Esophagus squamous epithelium (tissue), 5 donors: ENCODE results near the gene RGS6. TPM values are rescaled to one million over a fixed set of nuclear protein-coding genes. Genes with fewer than 3 reads are reported as not detected.

Experiments used
- DNase-seq: peaks from one replicate; lab custom pipeline; 2025; lab: John Stamatoyannopoulos, UW
- H3K27ac ChIP-seq, 4 donors: fragments of 200-600 bp; sonication (generic); one replicate each; pipeline ENCODE4 v1.5.1; 2016 to 2019; ENCODE audit warnings: mild to moderate bottlenecking in 1 of 4
- H3K27me3 ChIP-seq, 4 donors: fragments of 200-600 bp; sonication (generic); 1 replicate in 3 of 4; 2 replicates in 1 of 4; pipeline versions ENCODE4 v1.5.1 to v1.6.0; 2017 to 2021; ENCODE audit warnings: antibody characterized with exemption in 1 of 4
- H3K36me3 ChIP-seq, 3 donors: fragments of 200-600 bp; sonication (generic); one replicate each; pipeline ENCODE4 v1.5.1; 2016 to 2019
- H3K4me1 ChIP-seq, 3 donors: fragments of 200-600 bp; sonication (generic); one replicate each; pipeline ENCODE4 v1.5.1; 2017 to 2019
- H3K4me3 ChIP-seq, 4 donors: fragments of 200-600 bp; sonication (generic); 1 replicate in 3 of 4; 2 replicates in 1 of 4; pipeline ENCODE4 v1.5.1; 2016 to 2019; ENCODE audit warnings: mild to moderate bottlenecking in 2 of 4, moderate library complexity in 1 of 4
- H3K9me3 ChIP-seq, 3 donors: fragments of 200-600 bp; sonication (generic); one replicate each; pipeline ENCODE4 v1.5.1; 2016 to 2019
- POLR2A ChIP-seq, 4 donors: fragments of 450-650 bp; IDR thresholded peaks; one replicate each; pipeline ENCODE4 v1.6.1; 2017; ENCODE audit warnings: antibody characterized with exemption in 4 of 4, mild to moderate bottlenecking in 4 of 4, moderate library complexity in 3 of 4
- WGBS, 2 donors: methylation state at CpG; one replicate each; pipeline ENCODE4 v1.1.5; 2018; 5-methylcytosine and 5-hydroxymethylcytosine counted together
- intact Hi-C: fragments of 100-400 bp; cut with DNase I; formaldehyde crosslinking; loops from one replicate; pipeline ENCODE4 v1.15.0; 2022
- total RNA-seq, 4 donors: library from RNA; depleted of rRNA; stranded (reverse); fragments of >200 nt; gene quantifications; one replicate each; pipeline ENCODE4 v1.1.0, GENCODE V29; 2016
- TF ChIP-seq, protein P1 (sequence below), 6 experiments: fragments of 450-650 bp in 4 of 6; fragments of 200-600 bp in 2 of 6; sonication (generic) in 2 of 6; IDR thresholded peaks; one replicate each; pipeline ENCODE4 v1.5.1; 2016 to 2019; ENCODE audit warnings: antibody characterized with exemption in 6 of 6, mild to moderate bottlenecking in 4 of 6, moderate library complexity in 4 of 6
- donor health status: DM: yes; HTN: yes; CAD: no.

The RGS6 gene
- total RNA-seq, 4 donors from 2014 or later, result 0.06 to 0.76 (median 0.66) TPM; not detected in 1

- intact Hi-C loops, result no loop called here
- Histone ChIP-seq H3K36me3 (no peaks in the 10 kb centered on the region), H3K9me3 (no peaks in the 10 kb centered on the region), H3K4me3 (no peak overlapping the region), H3K27ac (no peak overlapping the region), H3K4me1 (no peaks in the 10 kb centered on the region), H3K27me3 (no peaks in the 10 kb centered on the region)
- TF ChIP-seq, protein P1, sequence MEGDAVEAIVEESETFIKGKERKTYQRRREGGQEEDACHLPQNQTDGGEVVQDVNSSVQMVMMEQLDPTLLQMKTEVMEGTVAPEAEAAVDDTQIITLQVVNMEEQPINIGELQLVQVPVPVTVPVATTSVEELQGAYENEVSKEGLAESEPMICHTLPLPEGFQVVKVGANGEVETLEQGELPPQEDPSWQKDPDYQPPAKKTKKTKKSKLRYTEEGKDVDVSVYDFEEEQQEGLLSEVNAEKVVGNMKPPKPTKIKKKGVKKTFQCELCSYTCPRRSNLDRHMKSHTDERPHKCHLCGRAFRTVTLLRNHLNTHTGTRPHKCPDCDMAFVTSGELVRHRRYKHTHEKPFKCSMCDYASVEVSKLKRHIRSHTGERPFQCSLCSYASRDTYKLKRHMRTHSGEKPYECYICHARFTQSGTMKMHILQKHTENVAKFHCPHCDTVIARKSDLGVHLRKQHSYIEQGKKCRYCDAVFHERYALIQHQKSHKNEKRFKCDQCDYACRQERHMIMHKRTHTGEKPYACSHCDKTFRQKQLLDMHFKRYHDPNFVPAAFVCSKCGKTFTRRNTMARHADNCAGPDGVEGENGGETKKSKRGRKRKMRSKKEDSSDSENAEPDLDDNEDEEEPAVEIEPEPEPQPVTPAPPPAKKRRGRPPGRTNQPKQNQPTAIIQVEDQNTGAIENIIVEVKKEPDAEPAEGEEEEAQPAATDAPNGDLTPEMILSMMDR (IDR thresholded peaks at IDR 0.05), result no peak
- TF ChIP-seq POLR2A (IDR thresholded peaks at IDR 0.05), result no peak
- WGBS, 2 donors, result 51 to 70% methylated on average over 3 of the region's 3 CpGs
- no peak for DNase-seq
These were observed 78.2 kb downstream of the RGS6 start for GRCh38 chr14:72010474-72010873.

- Histone ChIP-seq H3K27ac (no peak overlapping the region), H3K9me3 (no peaks in the 10 kb centered on the region), H3K4me3 (no peak overlapping the region), H3K36me3 (no peaks in the 10 kb centered on the region), H3K4me1 (no peaks in the 10 kb centered on the region), H3K27me3 (peaks cover 0 to under 1% (median 0%) of the 10 kb centered on the region in 4 donors)
- TF ChIP-seq POLR2A (IDR thresholded peaks at IDR 0.05), result no peak
- TF ChIP-seq, protein P1 (IDR thresholded peaks at IDR 0.05), result no peak
- DNase-seq, result no peak
- WGBS, 2 donors, result 36 to 54% methylated on average over 8 of the region's 8 CpGs
- intact Hi-C loops, result no loop called here
These were observed 81.6 kb downstream of the RGS6 start for GRCh38 chr14:72013721-72014345.

GRCh38 chr14:72014486-72014885 lies 82.3 kb downstream of the RGS6 start:
- WGBS, 2 donors, result 75 to 81% methylated on average over 5 of the region's 5 CpGs
- TF ChIP-seq, protein P1 (IDR thresholded peaks at IDR 0.05), result no peak
- no peak for TF ChIP-seq POLR2A (IDR thresholded peaks at IDR 0.05)
- H3K4me3 ChIP-seq, result no peak overlapping the region
- no peaks in the 10 kb centered on the region for H3K4me1 ChIP-seq
- H3K9me3 ChIP-seq, result no peaks in the 10 kb centered on the region
- no peaks in the 10 kb centered on the region for H3K36me3 ChIP-seq
- intact Hi-C loops, result no loop called here
- no peak overlapping the region for H3K27ac ChIP-seq
- DNase-seq, result no peak
- H3K27me3 ChIP-seq, result peaks cover 0 to 6% (median 0%) of the 10 kb centered on the region in 4 donors

GRCh38 chr14:72017290-72017689 lies 85.1 kb downstream of the RGS6 start:
- Histone ChIP-seq H3K36me3 (no peaks in the 10 kb centered on the region), H3K4me3 (no peak overlapping the region), H3K9me3 (no peaks in the 10 kb centered on the region), H3K27ac (no peak overlapping the region), H3K27me3 (peaks cover 0 to 13% (median 0%) of the 10 kb centered on the region in 4 donors), H3K4me1 (no peaks in the 10 kb centered on the region)
- DNase-seq, result no peak
- intact Hi-C loops, result no loop called here
- TF ChIP-seq POLR2A (IDR thresholded peaks at IDR 0.05), result no peak
- TF ChIP-seq, protein P1 (IDR thresholded peaks at IDR 0.05), result no peak

GRCh38 chr14:72023128-72024042 lies 91.2 kb downstream of the RGS6 start:
- intact Hi-C loops, result no loop called here
- TF ChIP-seq, protein P1 (IDR thresholded peaks at IDR 0.05), result peak in 1 of 6 experiments; percentile 23
- TF ChIP-seq POLR2A (IDR thresholded peaks at IDR 0.05), result no peak

More at GRCh38 chr14:72023128-72024042, 91.2 kb downstream of the RGS6 start:
- Histone ChIP-seq H3K36me3 (no peaks in the 10 kb centered on the region), H3K4me3 (no peak overlapping the region), H3K4me1 (peaks cover 0 to 16% (median 7%) of the 10 kb centered on the region in 3 donors), H3K27me3 (peaks cover 0 to 13% (median 0%) of the 10 kb centered on the region in 4 donors), H3K27ac (no peak overlapping the region), H3K9me3 (no peaks in the 10 kb centered on the region)
- DNase-seq, result no peak
- WGBS, 2 donors, result 22 to 34% methylated on average over 7 of the region's 7 CpGs
